ENCODE data around the gene CASP10. TPM values are rescaled to one million over a fixed set of nuclear protein-coding genes. Genes with fewer than 3 reads are reported as not detected.

Gene CASP10
- total and polyA plus RNA-seq, 2 of the 4 experiments (the other 2 are of a cell fraction), result 0.12 to 0.90 TPM

DNA sequence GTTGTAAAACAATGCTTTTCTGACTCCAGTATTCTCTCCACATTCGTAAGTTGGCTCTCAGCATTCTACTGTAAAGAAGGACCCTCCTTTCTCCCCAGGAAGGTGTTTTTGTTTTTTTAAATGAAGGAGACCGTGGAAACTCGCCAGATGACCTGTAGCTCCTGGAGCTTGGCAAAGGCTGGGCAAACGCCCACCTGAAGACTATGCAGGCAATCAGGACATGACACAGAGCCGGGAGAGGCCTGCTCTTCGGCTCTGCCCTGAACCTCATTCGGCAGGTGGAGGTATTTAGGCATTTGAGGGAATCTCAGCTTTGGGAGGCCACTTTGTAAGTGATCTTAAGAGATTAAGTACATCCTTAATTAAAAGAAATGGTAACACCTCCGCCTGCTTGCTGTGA, 17.4 kb downstream of the CASP10 start:
- no peak for ATAC-seq (ENCODE audit: low read depth)
- Histone ChIP-seq H2BK15ac (ENCODE audit: low read depth, low read length) (no peak overlapping the region), H3K23ac (ENCODE audit: low read depth, low read length) (no peak overlapping the region), H3K9ac (ENCODE audit: low read depth, low read length) (no peak overlapping the region), H3K9me3 (ENCODE audit: control insufficient read depth, insufficient read depth, low read length) (no peaks in the 10 kb centered on the region), H4K8ac (ENCODE audit: low read depth in 2 of 2, low read length in 2 of 2) (no peak overlapping the region), H3K27ac (ENCODE audit: insufficient read depth, low read length) (no peak overlapping the region), H3K79me1 (ENCODE audit: low read depth in 1 of 2, low read length in 2 of 2) (no peaks in the 10 kb centered on the region), H3K18ac (ENCODE audit: low read depth, low read length) (no peak overlapping the region), H4K5ac (ENCODE audit: low read depth, low read length) (no peak overlapping the region), H3K9me1 (ENCODE audit: insufficient read depth, low read length) (no peaks in the 10 kb centered on the region), H3K36me3 (ENCODE audit: control insufficient read depth, insufficient read depth, low read length) (no peaks in the 10 kb centered on the region), H2BK20ac (ENCODE audit: low read depth, low read length) (no peak overlapping the region), H2AK9ac (replicated peaks; ENCODE audit: low read depth, low read length, poor library complexity) (no peak overlapping the region), H2AK5ac (ENCODE audit: low read depth, low read length) (no peak overlapping the region), H3K4ac (ENCODE audit: low read depth, low read length) (no peak overlapping the region), H4K91ac (ENCODE audit: insufficient read depth, low read depth, low read length) (no peak overlapping the region), H4K20me1 (ENCODE audit: insufficient read depth, low read length) (no peaks in the 10 kb centered on the region), H2BK5ac (ENCODE audit: low read depth, low read length, poor library complexity, severe bottlenecking) (no peak overlapping the region), H3K14ac (replicated peaks; ENCODE audit: low read depth, low read length) (no peak overlapping the region), H3K56ac (ENCODE audit: extremely low read depth, insufficient read depth, low read length) (no peak overlapping the region), H3K4me2 (ENCODE audit: low read depth, low read length) (no peak overlapping the region), H3K4me1 (ENCODE audit: control insufficient read depth, insufficient read depth, low read length) (no peaks in the 10 kb centered on the region), H2AFZ (replicated peaks; ENCODE audit: low read length, poor library complexity) (no peak overlapping the region), H3K27me3 (ENCODE audit: control insufficient read depth, insufficient read depth, low read length) (peaks cover 3% of the 10 kb centered on the region; the same call in 1 of the 2 replicates), H3K4me3 (ENCODE audit: insufficient read depth, low read depth, low read length) (no peak overlapping the region), H2BK120ac (ENCODE audit: low read depth, low read length) (no peak overlapping the region)
- TF ChIP-seq MAFK (IDR thresholded peaks at IDR 0.05; ENCODE audit: low read depth, low read length) (no peak), POLR2A (IDR thresholded peaks at IDR 0.05; ENCODE audit: low read depth, low read length) (no peak), BHLHE40 (IDR thresholded peaks at IDR 0.05; ENCODE audit: low read depth, low read length) (no peak), NFE2L2 (IDR thresholded peaks at IDR 0.05; ENCODE audit: low read depth, low read length) (no peak), RCOR1 (IDR thresholded peaks at IDR 0.05; ENCODE audit: insufficient replicate concordance, low read length) (no peak), MAZ (IDR thresholded peaks at IDR 0.05; ENCODE audit: borderline replicate concordance, low read depth, low read length) (no peak), CTCF (conservative IDR thresholded peaks at IDR 0.05; ENCODE audit: low read depth, low read length) (no peak), CEBPB (IDR thresholded peaks at IDR 0.05; ENCODE audit: low read depth, low read length) (no peak), RFX5 (IDR thresholded peaks at IDR 0.05; ENCODE audit: low read depth, low read length) (no peak), RAD21 (IDR thresholded peaks at IDR 0.05; ENCODE audit: low read length) (no peak), FOS (IDR thresholded peaks at IDR 0.05; ENCODE audit: low read depth, low read length) (no peak), SMC3 (IDR thresholded peaks at IDR 0.05; ENCODE audit: low read depth, low read length) (no peak), MXI1 (IDR thresholded peaks at IDR 0.05; ENCODE audit: borderline replicate concordance, low read depth, low read length) (no peak), ELK1 (IDR thresholded peaks at IDR 0.05; ENCODE audit: borderline replicate concordance, low read depth, low read length) (no peak), CHD1 (IDR thresholded peaks at IDR 0.05; ENCODE audit: low read depth, low read length) (no peak)
- TF ChIP-seq, protein P1, sequence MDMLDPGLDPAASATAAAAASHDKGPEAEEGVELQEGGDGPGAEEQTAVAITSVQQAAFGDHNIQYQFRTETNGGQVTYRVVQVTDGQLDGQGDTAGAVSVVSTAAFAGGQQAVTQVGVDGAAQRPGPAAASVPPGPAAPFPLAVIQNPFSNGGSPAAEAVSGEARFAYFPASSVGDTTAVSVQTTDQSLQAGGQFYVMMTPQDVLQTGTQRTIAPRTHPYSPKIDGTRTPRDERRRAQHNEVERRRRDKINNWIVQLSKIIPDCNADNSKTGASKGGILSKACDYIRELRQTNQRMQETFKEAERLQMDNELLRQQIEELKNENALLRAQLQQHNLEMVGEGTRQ (IDR thresholded peaks at IDR 0.05; ENCODE audit: low read depth, low read length), result no peak
- in situ Hi-C loops (cut with MboI; ENCODE audit: low sequenced_read_pairs) (no loop called here), dilution Hi-C loops (cut with HindIII; ENCODE audit: low sequenced_read_pairs, unreplicated experiment) (no loop called here), intact Hi-C loops (cut with micrococcal nuclease) (no loop called here)
- no peak for DNase-seq
- BruUV-seq (replicated peaks), result no TSS peak
- WGBS, 2 experiments (ENCODE audit: extremely low coverage in 2 of 2, insufficient read length in 1 of 2), result 72% methylated on average over 3 of the region's 8 CpGs; no CpG with 5 or more reads in 1 of the 2 experiments
- ChIA-PET CTCF (interaction anchor here (1.1 kb wide), 1 partner anchor 9 kb away, joined by 3 read pairs; no protein-coding TSS in a partner anchor), POLR2A (ENCODE audit: unreplicated experiment) (no interaction called here)

Data from IMR-90 (cell line).